HG03097 (cell line): ENCODE data around the gene NDUFAB1.
"Not testable (repeated sequence)": the region's sequence is repeated elsewhere in the genome, so short reads cannot be mapped to it uniquely, and the experiment has no call there.

ENCODE experiments used
- ATAC-seq: cut with Tn5 transposase; IDR thresholded peaks from one replicate; pipeline ENCODE4 v1.9.1; 2021; ENCODE audit not compliant: unreplicated experiment, low FRiP score

NDUFAB1 gene

DNA sequence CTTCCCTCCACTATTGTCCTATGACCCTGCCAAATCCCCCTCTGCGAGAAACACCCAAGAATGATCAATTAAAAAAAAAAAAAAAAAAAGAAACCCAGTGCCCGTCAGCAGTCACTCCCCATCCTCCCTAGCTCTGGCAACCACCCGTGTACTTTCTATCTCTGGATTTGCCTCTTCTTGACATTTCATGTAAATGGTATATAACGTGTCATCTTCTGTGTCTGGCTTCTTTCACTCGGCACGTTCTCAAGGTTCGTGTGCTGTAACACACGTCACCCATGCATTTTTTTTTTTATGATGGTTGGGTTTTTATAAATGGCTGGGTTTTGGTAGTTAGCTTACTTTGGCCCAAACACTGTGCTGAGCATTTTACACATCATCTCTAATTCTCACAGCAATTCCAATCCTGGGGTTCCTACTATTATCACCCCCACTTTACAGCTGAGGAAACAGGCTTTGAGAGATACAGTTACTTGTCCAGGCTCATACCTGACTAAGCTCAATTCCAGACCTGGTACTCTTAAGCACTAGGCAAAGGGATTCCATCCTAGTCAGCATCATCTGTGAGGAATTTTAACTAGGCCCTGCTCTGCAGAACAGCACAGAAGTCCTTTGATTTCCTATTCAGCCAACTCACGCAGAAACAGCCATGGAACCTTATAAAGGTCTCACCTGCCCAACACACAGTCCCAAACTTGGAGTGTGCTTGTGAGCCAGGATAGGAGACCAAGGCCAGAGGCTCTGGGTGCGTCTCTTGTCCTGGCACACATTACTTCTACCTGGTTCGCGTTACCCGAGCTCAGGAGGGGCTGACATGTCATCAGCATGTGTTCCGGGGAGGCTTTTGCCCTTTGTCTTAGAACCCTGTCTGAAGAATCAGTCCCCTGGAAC lies 11.7 kb downstream of the NDUFAB1 start:
- ATAC-seq, result no peak

DNA sequence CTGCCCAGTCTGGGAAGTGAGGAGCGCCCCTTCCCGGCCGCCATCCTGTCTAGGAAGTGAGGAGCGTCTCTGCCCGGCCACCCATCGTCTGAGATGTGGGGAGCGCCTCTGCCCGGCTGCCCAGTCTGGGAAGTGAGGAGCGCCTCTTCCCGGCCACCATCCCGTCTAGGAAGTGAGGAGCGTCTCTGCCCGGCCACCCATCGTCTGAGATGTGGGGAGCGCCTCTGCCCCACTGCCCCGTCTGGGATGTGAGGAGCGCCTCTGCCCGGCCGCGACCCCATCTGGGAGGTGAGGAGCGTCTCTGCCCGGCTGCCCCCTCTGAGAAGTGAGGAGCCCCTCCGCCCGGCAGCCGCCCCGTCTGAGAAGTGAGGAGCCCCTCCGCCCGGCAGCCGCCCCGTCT lies 12.8 kb downstream of the NDUFAB1 start:
- ATAC-seq, result not testable (repeated sequence)

DNA sequence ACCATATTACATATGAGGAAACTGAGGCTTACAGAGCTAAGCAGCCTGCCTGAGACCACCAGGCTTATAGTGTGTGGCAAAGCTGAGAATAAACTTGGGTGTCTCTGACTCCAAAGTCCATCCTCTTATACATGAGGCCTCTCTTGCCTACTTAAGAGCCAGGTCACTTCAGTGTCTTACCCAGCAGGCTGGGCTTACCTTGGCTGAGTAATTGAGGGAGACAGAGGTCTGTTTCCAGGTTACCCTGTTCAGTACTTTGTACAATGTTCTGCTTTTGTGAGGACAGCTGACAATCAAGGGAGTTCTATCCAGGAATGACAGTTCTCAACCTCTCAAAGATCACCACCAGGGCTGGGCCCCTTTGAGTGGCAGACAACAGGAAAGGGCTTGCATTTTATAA lies 14.4 kb downstream of the NDUFAB1 start:
- no peak for ATAC-seq

DNA sequence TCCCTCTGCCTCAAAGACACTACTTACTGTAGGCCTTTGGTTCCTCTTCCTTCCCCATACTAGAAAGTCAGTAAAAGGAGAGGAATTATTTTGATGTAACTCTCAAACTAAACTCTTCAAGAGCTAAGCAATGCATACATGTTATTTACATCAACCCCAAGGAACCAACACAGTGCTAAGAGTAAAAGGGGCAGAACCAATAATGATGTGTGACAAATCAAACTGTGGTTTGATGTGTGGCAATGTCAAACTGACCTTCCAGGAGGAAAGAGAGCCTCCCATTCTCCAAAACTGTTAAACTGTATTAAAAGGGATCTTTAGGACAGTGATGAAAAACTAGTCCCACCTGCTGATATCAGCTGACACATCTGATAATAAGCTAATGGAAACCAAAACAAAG lies 15.7 kb downstream of the NDUFAB1 start:
- ATAC-seq, result no peak

DNA sequence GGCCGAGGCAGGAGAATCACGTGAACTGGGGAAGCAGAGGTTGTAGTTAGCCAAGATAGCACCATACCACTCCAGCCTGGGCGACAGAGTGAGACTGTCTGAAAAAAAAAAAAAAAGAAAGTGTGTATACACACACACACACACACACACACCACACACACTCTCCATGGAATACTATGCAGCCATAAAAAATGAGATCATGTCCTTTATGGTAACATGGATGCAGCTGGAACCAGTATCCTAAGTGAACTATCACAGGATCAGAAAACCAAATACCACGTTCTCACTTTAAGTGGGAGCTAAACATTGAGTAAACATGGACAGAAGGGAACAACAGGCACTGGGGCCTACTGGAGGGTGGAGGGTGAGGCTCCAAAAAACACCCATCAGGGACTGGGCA lies 16.7 kb downstream of the NDUFAB1 start:
- no peak for ATAC-seq

DNA sequence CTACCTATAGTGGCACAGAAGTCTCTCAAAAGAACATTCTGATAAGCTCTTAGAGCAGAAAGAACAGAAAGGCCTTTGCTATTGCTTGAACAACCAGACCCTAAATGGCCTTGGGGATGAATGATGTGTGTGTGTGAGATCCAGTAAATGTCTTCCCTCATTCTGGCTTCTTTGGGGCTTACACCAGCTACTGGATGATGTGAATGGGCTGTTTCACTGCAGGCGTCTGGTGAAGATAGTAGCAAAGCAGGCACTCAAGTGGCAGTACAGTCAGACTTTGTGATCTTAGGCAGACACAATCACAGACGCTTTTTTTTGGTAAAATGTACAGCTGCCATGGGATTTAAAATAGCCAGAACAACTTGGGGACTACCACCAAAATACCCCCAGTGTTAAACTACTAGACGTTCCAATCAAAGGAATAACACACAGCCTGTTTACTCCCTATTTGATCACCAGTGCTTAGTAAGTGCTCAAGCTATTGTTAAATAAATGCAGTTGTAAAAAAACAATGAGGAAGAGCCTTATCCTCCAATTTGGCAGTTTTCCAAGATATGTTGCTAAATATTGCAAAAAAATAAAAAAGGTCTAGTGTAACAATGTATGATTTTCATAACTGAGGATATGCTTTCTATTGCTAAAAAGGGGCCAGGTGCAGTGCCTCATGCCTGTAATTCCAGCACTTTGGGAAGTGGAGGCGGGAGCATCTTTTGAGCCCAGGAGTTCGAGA lies 17.9 kb downstream of the NDUFAB1 start:
- no peak for ATAC-seq

DNA sequence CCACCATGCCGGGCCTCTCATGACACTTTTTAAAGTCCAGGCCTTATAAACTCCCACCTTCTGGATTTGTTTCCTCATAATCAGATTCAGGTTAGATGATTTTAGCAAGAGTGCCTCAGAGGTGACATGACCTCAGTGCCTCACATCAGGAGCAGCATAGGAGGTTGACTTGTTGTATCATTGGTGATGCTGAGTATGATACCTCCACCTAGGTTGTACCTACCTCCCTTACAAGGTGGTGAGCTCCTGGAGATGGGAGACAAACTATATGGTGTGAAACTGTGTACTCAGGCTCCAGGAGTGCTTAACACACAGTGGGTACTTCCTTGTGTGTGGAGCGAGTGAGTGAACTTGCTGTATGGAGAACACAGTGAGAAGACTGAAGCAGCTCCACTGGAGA lies 18.6 kb downstream of the NDUFAB1 start:
- ATAC-seq, result no peak

DNA sequence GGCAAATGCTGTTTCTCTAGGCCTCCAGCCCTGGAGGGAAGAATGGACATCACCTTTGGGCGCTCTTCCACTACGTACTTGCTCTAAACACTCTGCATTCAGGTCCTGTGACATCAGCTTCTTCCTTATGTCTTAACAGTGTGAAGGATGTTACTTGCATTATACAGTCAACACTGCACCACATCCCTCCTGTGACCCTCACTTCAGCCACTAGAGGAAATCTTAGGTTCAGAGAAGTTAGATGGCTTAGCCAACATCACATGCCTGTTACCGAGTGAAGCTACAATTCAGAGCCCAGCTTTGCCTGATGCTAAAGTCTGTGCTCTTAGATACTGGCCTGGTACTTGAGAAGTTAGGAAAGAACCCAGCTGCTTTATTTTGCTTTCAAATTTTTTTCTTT lies 20.3 kb downstream of the NDUFAB1 start:
- ATAC-seq, result no peak

DNA sequence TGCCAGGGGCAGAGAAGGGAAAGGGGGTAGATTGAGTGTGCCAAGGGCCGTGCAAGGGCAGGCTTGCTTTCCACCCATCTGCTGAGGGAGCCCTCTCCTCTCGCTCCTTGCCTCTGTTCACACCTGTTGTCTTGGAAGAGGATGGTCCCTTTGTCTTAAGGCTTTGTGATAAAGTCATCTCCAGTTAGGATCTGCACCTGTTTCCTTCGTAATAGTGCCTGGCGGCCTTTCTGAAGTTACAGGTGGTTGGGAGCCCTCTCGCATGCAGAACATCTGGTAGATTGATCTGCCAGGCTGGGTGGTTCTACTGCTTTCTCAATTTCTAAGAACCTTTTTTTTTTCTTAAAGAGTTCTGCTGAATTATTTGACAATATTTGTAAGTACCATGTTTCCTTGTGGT lies 22.3 kb downstream of the NDUFAB1 start:
- ATAC-seq, result no peak

DNA sequence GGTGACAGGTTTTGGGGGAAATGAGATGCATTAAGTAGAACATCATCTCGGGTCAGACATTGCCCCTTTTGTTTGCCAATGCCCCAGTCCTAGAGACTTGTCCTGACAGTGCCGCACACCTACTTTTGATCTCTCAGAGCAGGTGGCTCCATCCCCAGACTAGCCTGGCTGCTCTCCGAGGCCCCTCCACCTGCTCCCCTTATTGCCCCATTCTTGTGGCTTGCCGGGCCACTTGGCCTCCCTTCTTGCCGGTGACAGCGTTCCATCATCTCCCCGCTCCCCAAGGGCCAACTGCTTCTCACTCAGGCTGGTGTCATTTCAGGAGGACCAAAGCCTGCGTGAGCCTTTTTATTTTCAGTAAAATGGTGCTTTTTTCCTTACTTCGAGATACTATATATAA lies 23.7 kb downstream of the NDUFAB1 start:
- no peak for ATAC-seq

DNA sequence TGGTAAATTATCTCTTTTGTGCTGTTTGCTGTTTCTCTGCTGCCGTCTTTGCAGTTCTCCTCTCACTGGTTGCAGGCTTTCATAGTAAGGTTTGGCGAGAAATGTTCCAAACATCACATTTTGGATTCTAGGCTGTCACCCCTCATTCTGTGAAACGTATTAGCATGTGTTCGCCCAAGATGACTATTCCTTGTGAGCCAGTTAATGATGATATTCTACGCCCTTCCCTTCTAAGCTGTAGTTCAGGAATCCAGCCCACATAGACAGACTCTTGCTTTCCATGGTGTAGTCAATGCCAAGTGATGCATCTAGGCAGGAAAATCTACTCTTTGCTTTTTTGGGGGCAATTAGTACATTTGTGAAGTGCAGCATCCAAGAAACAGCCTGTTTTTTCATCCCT lies 24.2 kb downstream of the NDUFAB1 start:
- no peak for ATAC-seq

DNA sequence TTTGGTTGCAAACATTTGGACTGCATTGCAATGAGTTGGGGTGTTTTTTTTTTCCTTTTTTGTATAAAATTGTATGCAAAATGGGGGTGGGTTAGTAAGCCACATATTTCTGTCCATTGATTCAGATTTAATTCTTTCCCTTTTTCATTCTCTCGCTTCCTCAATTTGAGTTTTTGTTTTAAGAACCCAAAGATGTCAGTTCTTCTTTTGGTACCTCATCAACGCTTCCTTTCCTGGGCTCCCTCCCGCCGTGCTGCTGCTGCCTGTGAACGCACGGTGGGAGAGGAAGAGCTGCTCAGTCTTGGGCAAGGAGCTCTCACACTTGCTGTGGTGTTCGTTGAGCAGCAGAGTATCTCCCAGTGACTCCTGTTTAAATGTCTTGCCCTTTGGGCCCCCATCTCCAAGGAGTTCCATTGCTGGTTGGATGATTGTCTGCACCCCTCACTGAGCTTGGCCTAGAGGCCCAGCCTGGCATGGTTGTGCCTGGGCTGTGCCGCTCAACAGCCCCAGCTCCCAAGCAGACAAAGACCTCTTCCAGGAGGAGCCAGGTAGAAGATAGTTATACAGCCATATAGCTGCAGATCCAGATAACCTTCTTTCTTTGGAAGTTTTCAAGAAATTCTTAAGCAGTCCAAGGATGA lies 25.0 kb downstream of the NDUFAB1 start:
- ATAC-seq, result no peak

DNA sequence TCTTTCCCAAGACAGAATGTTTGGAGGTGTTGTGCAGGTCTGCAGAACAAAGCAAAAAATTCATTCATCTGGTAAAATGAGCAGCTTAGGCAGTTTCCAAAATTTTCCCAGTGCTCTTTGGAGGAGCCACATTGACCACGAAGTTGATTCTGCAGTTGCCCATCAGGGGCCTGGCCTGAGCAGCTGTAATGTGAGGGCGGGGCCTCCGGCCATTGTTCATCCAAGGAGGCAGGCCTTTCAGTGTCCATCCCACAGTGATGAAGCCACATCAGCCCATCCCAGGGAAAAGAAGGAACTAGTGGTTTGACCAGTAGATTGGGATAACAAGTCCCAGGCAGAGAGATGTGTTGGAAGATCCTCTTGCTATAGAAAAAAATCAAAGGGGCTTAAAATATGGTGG lies 28.5 kb downstream of the NDUFAB1 start:
- no peak for ATAC-seq

DNA sequence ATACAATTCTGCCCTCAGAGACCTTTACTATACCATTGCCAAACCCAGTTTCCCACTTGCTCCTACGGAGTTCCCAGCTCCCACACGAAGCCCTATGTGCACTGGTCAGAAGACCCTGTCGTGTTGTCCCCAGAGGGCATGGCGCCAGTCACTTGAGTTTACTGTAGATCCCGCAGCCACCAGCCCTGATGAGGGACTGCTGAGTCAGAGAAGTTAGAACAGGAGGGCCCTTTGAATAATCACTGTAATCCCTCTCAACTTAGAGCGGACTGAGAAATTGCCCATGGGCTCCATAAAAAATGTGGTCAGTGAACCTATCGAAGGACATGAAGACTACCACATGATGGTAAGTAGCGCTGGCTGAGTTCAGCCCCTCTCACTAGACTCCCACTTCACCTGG lies 29.4 kb downstream of the NDUFAB1 start:
- ATAC-seq, result no peak

DNA sequence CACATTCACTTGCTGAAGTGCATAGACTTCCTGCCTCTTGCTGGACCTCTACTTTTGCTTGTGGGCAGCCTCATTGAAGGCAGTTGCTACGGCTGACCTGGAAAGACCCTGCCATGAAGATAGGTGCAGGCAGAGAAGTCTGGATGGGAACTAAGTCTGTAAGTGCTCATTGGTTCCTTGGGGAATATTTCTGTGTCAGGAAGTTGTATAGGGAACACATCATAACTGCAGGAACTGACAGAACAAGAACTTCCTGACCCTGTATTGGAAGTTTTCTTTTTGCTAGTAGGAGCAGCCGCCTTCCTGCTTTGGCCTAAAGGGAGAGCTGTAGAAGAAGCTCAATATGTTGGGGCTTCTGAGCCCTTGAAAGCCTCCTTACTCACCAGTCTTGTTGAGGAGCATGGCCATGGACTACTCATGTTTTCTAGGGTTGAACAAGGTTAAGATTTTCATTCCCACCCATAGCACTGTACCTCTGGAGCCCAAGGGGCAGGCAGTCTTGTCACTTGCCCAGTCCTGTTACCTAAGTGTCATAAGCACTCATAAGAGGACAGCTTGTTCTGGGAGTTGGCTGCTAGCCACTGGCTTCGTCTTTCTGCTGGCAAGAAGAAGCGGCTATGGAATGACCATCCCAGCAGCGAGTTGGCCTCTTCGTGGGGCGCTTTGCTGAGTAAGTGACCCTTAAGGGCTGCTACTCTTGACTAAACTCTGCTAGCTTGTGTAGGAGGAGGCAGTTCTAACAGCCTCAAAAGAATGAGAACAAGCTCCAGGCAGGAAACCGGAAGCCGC lies 31.3 kb downstream of the NDUFAB1 start:
- no peak for ATAC-seq

DNA sequence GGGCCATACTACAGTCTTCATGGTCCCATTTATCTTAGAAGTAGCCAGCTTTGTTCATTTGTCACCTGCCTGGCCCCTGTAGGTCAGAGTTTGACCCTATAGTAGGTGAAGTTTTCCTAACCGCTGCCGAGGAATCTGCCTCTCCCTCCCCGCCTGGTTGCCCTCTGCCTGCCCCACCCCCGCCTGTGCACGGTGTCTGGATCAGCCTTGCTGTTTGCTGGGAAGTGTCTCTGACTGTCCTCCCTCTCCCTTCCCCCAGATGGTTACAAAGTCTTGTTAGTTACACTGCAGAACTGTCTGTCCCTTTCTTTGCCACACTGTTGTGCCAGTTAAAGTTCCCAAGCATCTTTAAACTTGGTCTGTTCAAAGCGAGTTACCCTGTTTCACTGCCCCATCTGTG lies 32.9 kb downstream of the NDUFAB1 start:
- ATAC-seq, result no peak

DNA sequence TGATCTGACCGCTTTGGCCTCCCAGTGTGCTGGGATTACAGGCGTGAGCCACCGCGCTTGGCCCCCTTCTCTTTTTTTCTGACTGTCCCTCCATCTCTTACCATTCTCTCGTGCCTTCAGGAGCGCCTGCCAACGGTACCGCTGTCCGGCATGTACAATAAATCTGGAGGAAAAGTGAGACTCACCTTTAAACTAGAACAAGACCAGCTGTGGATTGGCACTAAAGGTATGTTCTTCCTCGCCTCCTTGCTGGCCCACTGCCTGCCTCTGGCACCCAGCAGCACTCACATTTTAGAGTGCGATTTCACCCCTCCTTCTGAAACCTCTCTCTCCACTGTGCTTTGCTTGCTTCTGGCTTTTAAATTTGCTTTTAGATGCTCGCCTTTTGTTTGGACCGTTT lies 33.6 kb downstream of the NDUFAB1 start:
- ATAC-seq, result no peak

DNA sequence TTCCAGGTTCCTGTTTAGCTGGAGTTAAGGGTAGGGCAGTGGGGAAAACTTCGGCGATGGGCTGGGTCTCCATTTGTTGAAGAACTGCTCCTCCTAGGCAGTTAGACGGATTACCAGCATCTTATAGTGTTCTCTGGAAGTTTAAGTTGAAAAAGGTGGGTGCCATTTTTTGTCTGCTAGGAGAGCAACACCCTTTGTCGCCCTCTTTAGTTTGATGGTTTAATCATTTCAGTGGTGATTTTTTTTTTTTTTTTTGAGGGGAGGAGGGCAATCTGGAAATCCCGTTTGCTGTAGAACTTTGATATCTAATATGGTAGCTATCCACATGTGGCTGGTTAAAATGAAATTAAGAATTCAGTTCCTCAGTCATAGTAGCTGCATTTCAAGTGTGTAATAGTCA lies 34.5 kb downstream of the NDUFAB1 start:
- no peak for ATAC-seq

DNA sequence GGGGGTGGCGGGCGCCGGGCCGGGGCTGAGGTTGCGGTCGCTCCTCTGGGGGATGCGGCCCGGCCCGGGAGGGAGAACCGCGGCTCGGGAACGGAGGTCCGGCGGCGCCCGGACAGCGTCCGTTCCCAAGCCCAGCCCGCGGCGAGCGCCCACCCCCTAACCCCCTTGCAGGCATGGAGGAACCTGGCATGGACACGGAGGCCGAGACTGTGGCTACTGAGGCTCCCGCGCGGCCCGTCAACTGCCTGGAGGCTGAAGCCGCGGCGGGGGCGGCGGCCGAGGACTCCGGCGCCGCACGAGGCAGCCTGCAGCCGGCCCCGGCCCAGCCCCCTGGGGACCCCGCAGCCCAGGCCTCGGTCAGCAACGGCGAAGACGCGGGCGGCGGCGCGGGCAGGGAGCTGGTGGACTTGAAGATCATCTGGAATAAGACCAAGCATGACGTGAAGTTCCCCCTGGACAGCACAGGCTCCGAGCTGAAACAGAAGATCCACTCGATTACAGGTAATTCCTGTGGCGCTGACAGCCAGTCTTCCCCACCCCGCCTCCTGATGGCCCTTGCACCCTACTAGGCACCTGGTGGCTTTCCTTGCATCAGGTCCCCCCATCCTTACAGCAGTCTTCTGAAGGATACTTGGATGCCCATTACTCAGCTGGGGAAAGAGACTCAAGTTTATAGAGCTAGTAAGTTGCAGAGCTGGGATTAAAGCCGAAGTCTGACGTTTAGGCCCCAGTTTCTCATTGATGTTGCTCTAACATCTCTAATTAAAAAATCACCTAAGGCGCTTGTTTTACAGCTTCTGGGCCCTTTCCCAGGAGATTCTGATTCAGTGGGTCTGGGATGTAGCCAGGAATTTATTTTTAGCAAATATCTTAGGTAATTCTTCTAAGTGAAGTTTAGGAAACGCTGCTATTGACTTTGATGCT lies 38.1 kb downstream of the NDUFAB1 start:
- ATAC-seq, result peak; percentile 11
